HG03095 (cell line): ENCODE measurements around the gene OR51V1.
"Not testable (repeated sequence)": the region's sequence is repeated elsewhere in the genome, so short reads cannot be mapped to it uniquely, and the experiment has no call there.

Experiments
- ATAC-seq: cut with Tn5 transposase; IDR thresholded peaks from one replicate; pipeline ENCODE4 v1.9.1; 2021; ENCODE audit warnings: moderate library complexity; ENCODE audit not compliant: unreplicated experiment

OR51V1 gene

GRCh38 chr11:5171856-5172255 lies 28.6 kb downstream of the OR51V1 start:
- no peak for ATAC-seq

- not testable (repeated sequence) for ATAC-seq
Measured at GRCh38 chr11:5165898-5166297, 34.6 kb downstream of the OR51V1 start.

- not testable (repeated sequence) for ATAC-seq
Measured at GRCh38 chr11:5164807-5165206, 35.7 kb downstream of the OR51V1 start.

GRCh38 chr11:5161045-5161444 lies 39.4 kb downstream of the OR51V1 start:
- ATAC-seq: not testable (repeated sequence)

DNA sequence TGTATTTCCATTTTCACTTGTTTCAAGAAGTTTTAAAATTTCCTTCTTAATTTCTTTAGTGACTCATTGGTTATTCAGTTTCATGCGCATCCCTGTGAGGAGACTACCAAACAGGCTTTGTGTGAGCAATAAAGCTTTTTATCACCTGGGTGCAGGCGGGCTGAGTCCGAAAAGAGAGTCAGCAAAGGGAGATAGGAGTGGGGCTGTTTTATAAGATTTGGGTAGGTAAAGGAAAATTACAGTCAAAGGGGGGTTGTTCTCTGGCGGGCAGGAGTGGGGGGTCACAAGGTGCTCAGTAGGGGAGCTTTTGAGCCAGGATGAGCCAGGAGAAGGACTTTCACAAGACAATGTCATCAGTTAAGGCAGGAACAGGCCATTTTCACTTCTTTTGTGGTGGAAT lies 40.3 kb downstream of the OR51V1 start:
- not testable (repeated sequence) for ATAC-seq

GRCh38 chr11:5159806-5160205 lies 40.7 kb downstream of the OR51V1 start:
- no peak for ATAC-seq

DNA sequence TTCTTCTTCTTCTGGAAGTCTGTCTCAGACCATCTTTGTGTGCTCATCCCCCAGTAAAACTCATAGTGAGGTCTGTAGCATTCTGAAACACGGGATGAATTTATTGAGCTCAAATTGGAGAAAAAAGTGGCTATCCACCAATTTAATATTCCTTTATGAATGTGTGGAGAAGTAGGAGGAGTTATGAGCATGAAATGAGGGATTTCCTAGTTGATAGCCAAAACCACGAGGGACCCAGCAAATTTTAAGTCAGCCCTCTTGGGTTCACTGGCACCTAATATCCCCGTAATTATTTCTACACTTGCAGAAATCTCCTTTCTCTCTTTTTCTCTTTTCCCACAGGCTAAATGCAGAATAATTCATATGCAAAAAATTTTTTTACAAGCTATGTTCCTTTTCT lies 45.8 kb downstream of the OR51V1 start, which contains the start of gene OR52A1:
Gene OR52A1, minus strand, starts transcription at position 101 of the 400 bp plus-strand sequence. CDS start 2,388 bp downstream, outside the sequence.
- no peak for ATAC-seq

DNA sequence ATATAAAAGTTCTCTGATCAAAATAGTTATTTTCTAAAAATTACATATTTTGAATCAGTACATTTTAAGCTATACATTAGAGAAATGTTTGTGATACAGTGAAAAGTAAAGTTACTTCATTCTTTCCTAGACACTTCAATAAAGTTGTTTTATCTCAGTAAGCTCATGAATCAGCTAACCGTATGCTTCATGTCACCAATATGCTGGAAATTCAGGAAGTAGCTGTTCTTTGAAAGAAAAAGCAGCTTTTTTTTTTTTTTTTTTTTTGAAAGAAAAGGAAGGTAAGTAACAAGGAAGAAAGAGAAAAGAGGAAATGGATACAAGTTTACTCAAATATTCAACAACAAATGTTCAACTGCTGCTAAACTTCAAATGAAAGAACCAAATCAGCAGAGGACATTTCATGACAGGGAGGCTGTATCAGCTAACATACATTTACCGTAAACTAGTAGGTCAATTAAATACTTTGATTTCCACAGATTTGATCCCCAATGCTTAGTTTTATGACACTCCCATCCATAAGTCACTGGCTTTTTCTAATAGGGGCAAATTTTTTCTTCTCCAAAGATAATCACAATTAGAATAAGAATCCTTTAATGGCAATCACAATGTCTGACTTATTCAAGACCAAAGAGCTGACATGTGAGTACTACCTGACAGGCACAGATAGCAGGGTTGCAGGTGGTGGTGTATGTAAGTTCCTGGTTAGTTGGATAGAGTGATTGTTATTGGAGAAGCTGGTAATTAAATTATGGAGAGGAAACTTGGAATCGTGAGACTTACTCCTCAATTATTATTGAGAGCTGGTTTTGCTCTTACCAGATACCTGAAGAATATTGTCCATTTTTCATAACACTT lies 46.7 kb downstream of the OR51V1 start:
- no peak for ATAC-seq

- ATAC-seq: no peak
Measured at GRCh38 chr11:5151713-5152153, 48.7 kb downstream of the OR51V1 start.
